Measurements from ENCODE around the gene GPATCH4. TPM values are rescaled to one million over a fixed set of nuclear protein-coding genes. Genes with fewer than 3 reads are reported as not detected.

GPATCH4 gene
- total RNA-seq, 1 experiment from 2014 or later: 84.2 TPM

DNA sequence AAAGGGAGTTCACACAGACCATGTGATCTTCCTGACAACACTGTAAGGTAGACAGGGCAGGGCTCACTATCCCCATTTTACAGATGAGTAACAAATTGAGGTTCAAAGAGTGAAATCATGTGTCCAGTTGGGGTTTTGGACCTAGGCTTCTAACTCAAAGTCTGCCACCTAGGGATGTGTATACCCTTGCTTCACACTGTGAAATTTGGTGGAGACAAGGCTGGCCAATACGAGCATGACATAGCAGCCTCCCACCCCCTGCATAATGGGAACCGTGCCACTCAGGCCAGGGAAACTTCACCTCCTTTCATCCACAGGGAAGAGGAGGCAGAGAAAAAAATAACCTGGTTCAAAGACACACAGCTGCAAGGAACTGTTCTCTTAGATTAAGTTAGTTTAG, 35.8 kb downstream of the GPATCH4 start:
- BruUV-seq (replicated peaks): no TSS peak
- CTCF ChIA-PET: no interaction called here
- no peaks in the 10 kb centered on the region for H3K4me1 ChIP-seq (ENCODE audit: insufficient read depth, low read length, poor library complexity, severe bottlenecking)

GRCh38 chr1:156560585-156561163, 40.6 kb downstream of the GPATCH4 start:
- peaks cover 34% of the 10 kb centered on the region for H3K36me3 ChIP-seq (ENCODE audit: insufficient read depth, low read length, poor library complexity, severe bottlenecking)
- no peaks in the 10 kb centered on the region for H3K27me3 ChIP-seq (replicated peaks; ENCODE audit: insufficient read depth, low read depth, low read length, poor library complexity)
- intact Hi-C loops (cut with micrococcal nuclease; ENCODE audit: unreplicated experiment): no loop called here
- TF ChIP-seq CTCF (conservative IDR thresholded peaks at IDR 0.05; ENCODE audit: low read depth, low read length) (no peak), EZH2 (IDR thresholded peaks at IDR 0.05; ENCODE audit: borderline replicate concordance, low read depth, low read length, poor library complexity, severe bottlenecking) (no peak)
- no peaks in the 10 kb centered on the region for H3K4me1 ChIP-seq (ENCODE audit: insufficient read depth, low read length, poor library complexity, severe bottlenecking)
- POLR2A ChIA-PET (ENCODE audit: low non-redundant PET): no interaction called here
- DNase-seq (ENCODE audit: low spot score): no peak
- no TSS peak for BruUV-seq (replicated peaks)
- CTCF ChIA-PET: no interaction called here
- H3K9me3 ChIP-seq (ENCODE audit: low read depth, low read length, poor library complexity, severe bottlenecking): no peaks in the 10 kb centered on the region
- H3K4me3 ChIP-seq (ENCODE audit: low read depth, low read length, poor library complexity, severe bottlenecking): no peak overlapping the region
- H3K27ac ChIP-seq (ENCODE audit: low read depth, low read length, poor library complexity, severe bottlenecking): no peak overlapping the region

More for the DNA sequence above, 35.8 kb downstream of the GPATCH4 start:
- Histone ChIP-seq H3K27me3 (replicated peaks; ENCODE audit: insufficient read depth, low read depth, low read length, poor library complexity) (no peaks in the 10 kb centered on the region), H3K36me3 (ENCODE audit: insufficient read depth, low read length, poor library complexity, severe bottlenecking) (peaks cover 39% of the 10 kb centered on the region), H3K9me3 (ENCODE audit: low read depth, low read length, poor library complexity, severe bottlenecking) (no peaks in the 10 kb centered on the region), H3K27ac (ENCODE audit: low read depth, low read length, poor library complexity, severe bottlenecking) (no peak overlapping the region), H3K4me3 (ENCODE audit: low read depth, low read length, poor library complexity, severe bottlenecking) (no peak overlapping the region)
- POLR2A ChIA-PET (ENCODE audit: low non-redundant PET): no interaction called here
- intact Hi-C loops (cut with micrococcal nuclease; ENCODE audit: unreplicated experiment): no loop called here
- DNase-seq (ENCODE audit: low spot score): no peak
- no peak for TF ChIP-seq EZH2 (IDR thresholded peaks at IDR 0.05; ENCODE audit: borderline replicate concordance, low read depth, low read length, poor library complexity, severe bottlenecking)
- no peak for TF ChIP-seq CTCF (conservative IDR thresholded peaks at IDR 0.05; ENCODE audit: low read depth, low read length)

DNA sequence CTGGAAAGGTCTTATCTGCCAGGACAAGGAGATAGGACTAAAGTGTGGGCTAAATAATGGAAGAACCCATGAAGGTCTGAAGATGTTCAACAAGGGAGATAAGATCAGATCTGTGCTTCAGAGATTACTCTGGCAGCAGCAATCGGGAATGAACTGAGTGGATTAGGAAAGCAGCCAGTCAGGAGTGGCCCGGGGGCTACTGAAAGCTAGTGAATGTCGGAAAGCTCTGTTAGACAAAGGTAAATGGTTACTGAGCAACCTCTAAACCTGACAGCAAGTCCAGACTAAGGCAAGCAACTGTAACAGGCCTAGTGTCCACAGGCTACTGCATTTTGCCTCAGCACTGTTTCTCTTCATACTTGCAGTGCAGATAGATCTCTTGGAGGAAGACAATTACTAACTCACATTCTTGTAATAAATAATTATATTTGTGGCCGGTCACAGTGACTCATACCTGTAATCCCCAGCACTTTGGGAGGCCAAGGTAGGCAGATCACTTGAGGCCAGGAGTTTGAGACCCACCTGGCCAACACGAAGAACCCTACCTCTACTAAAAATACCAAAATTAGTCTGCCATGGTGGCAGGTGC, 41.4 kb downstream of the GPATCH4 start:
- ChIA-PET CTCF (no interaction called here), POLR2A (ENCODE audit: low non-redundant PET) (no interaction called here)
- no peak for DNase-seq (ENCODE audit: low spot score)
- intact Hi-C loops (cut with micrococcal nuclease; ENCODE audit: unreplicated experiment): no loop called here
- TF ChIP-seq CTCF (conservative IDR thresholded peaks at IDR 0.05; ENCODE audit: low read depth, low read length): no peak
- no peak for TF ChIP-seq EZH2 (IDR thresholded peaks at IDR 0.05; ENCODE audit: borderline replicate concordance, low read depth, low read length, poor library complexity, severe bottlenecking)
- H3K27me3 ChIP-seq (replicated peaks; ENCODE audit: insufficient read depth, low read depth, low read length, poor library complexity): no peaks in the 10 kb centered on the region
- no peak overlapping the region for H3K27ac ChIP-seq (ENCODE audit: low read depth, low read length, poor library complexity, severe bottlenecking)
- peaks cover 31% of the 10 kb centered on the region for H3K36me3 ChIP-seq (ENCODE audit: insufficient read depth, low read length, poor library complexity, severe bottlenecking)
- no peak overlapping the region for H3K4me3 ChIP-seq (ENCODE audit: low read depth, low read length, poor library complexity, severe bottlenecking)
- H3K9me3 ChIP-seq (ENCODE audit: low read depth, low read length, poor library complexity, severe bottlenecking): no peaks in the 10 kb centered on the region
- BruUV-seq (replicated peaks): no TSS peak
- no peaks in the 10 kb centered on the region for H3K4me1 ChIP-seq (ENCODE audit: insufficient read depth, low read length, poor library complexity, severe bottlenecking)

Data from A673 (cell line).